SH-SY5Y (cell line): ENCODE measurements around the gene RNU1-3.

Experiments
- GATA2 ChIP-seq: IDR thresholded peaks from 2 replicates; pipeline ENCODE4 v1.6.1; 2011; ENCODE audit warnings: mild to moderate bottlenecking, low read depth, low read length
- GATA3 ChIP-seq: IDR thresholded peaks from 2 replicates; pipeline ENCODE4 v1.6.1; 2011; ENCODE audit warnings: low read depth, mild to moderate bottlenecking, low read length, moderate library complexity

GRCh38 chr1:16630661-16631247 is 36.0 kb downstream of the RNU1-3 start:
- TF ChIP-seq GATA2 (no peak), GATA3 (no peak)
